Astrocyte (in vitro differentiated cells and primary cell): ENCODE measurements around the gene MLN.

Source experiments
- EZH2 ChIP-seq: IDR thresholded peaks from 2 replicates; pipeline ENCODE4 v1.6.1; 2012; ENCODE audit warnings: mild to moderate bottlenecking, low read length, inconsistent platforms; ENCODE audit not compliant: insufficient read depth
- TF ChIP-seq, protein P1 (sequence below): IDR thresholded peaks from 2 replicates; pipeline ENCODE4 v1.5.1; 2011; ENCODE audit warnings: low read depth, mild to moderate bottlenecking, inconsistent platforms, low read length, moderate library complexity; ENCODE audit not compliant: insufficient read depth

DNA sequence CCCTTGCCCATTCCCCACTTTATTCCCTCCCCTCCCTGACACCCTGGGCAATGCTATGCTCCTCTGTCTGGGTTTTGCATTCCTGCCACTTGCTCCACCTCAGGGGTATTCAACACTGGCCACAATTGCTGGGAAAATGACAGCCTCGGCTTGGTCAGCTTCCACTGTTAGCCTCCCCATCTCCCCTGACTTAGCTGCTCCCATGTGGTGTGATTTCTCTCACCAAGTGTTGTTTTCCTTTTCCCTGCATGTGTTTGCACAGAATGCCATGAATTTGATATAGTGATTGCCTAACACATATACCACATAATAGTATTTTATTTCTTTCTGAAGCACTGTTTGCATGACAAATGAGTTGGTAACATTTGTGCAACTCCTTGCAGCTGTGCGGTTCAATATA is 13.4 kb downstream of the MLN start:
- no peak for TF ChIP-seq EZH2
- TF ChIP-seq, protein P1, sequence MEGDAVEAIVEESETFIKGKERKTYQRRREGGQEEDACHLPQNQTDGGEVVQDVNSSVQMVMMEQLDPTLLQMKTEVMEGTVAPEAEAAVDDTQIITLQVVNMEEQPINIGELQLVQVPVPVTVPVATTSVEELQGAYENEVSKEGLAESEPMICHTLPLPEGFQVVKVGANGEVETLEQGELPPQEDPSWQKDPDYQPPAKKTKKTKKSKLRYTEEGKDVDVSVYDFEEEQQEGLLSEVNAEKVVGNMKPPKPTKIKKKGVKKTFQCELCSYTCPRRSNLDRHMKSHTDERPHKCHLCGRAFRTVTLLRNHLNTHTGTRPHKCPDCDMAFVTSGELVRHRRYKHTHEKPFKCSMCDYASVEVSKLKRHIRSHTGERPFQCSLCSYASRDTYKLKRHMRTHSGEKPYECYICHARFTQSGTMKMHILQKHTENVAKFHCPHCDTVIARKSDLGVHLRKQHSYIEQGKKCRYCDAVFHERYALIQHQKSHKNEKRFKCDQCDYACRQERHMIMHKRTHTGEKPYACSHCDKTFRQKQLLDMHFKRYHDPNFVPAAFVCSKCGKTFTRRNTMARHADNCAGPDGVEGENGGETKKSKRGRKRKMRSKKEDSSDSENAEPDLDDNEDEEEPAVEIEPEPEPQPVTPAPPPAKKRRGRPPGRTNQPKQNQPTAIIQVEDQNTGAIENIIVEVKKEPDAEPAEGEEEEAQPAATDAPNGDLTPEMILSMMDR: no peak
